HepG2 (cell line): ENCODE results near the gene UBE2H. TPM values are rescaled to one million over a fixed set of nuclear protein-coding genes. Genes with fewer than 3 reads are reported as not detected.

Experiments used
- ATF2 ChIP-seq: sonication (generic); formaldehyde crosslinking; IDR thresholded peaks from 2 replicates; pipeline ENCODE4 v1.4.0; 2020; ENCODE audit warnings: missing genetic modification reagents
- BCL6 ChIP-seq: IDR thresholded peaks from 2 replicates; pipeline ENCODE4 v1.6.1; 2016; ENCODE audit warnings: missing genetic modification reagents, missing compliant biosample characterization
- CC2D1A ChIP-seq: sonication (generic); formaldehyde crosslinking; IDR thresholded peaks from 2 replicates; pipeline ENCODE4 v1.8.1; 2023; ENCODE audit warnings: mild to moderate bottlenecking, missing genetic modification reagents
- CSRNP1 ChIP-seq: sonication (generic); formaldehyde crosslinking; IDR thresholded peaks from 2 replicates; pipeline ENCODE4 v1.8.1; 2023; ENCODE audit warnings: mild to moderate bottlenecking, missing genetic modification reagents
- DZIP1 ChIP-seq: sonication (generic); formaldehyde crosslinking; IDR thresholded peaks from 2 replicates; pipeline ENCODE4 v1.5.0; 2020; ENCODE audit warnings: mild to moderate bottlenecking, missing genetic modification reagents
- HOXA7 ChIP-seq: sonication (generic); formaldehyde crosslinking; IDR thresholded peaks from 2 replicates; pipeline ENCODE4 v1.8.1; 2022; ENCODE audit warnings: mild to moderate bottlenecking, missing genetic modification reagents, moderate library complexity
- IKZF5 ChIP-seq: IDR thresholded peaks from 2 replicates; pipeline ENCODE4 v1.6.1; 2018; ENCODE audit warnings: missing genetic modification reagents, mild to moderate bottlenecking, missing compliant biosample characterization
- IRX3 ChIP-seq: sonication (generic); formaldehyde crosslinking; IDR thresholded peaks from 2 replicates; pipeline ENCODE4 v1.8.1; 2023; ENCODE audit warnings: mild to moderate bottlenecking, low read depth, missing genetic modification reagents, borderline replicate concordance
- KDM2A ChIP-seq: sonication (generic); formaldehyde crosslinking; IDR thresholded peaks from 2 replicates; pipeline ENCODE4 v1.4.0; 2020; ENCODE audit warnings: low read depth, missing genetic modification reagents, borderline replicate concordance
- SMC3 ChIP-seq: IDR thresholded peaks from 2 replicates; pipeline ENCODE4 v1.6.1; 2011; ENCODE audit warnings: low read length, improper control_type of control experiment
- SNAI1 ChIP-seq: sonication (generic); formaldehyde crosslinking; IDR thresholded peaks from 2 replicates; pipeline ENCODE4 v1.5.0; 2020; ENCODE audit warnings: mild to moderate bottlenecking, missing genetic modification reagents, borderline replicate concordance
- TBX2 ChIP-seq: sonication (generic); formaldehyde crosslinking; IDR thresholded peaks from 2 replicates; pipeline ENCODE4 v1.5.0; 2020; ENCODE audit warnings: missing genetic modification reagents, mild to moderate bottlenecking, borderline replicate concordance
- TEAD3 ChIP-seq: optimal IDR thresholded peaks from 2 replicates; pipeline ENCODE3; 2016; ENCODE audit warnings: borderline replicate concordance
- ZBTB26 ChIP-seq: IDR thresholded peaks from 2 replicates; pipeline ENCODE4 v1.6.1; 2016; ENCODE audit warnings: missing compliant biosample characterization, missing genetic modification reagents, borderline replicate concordance
- ZEB1 ChIP-seq: IDR thresholded peaks from 2 replicates; pipeline ENCODE4 v1.6.1; 2012; ENCODE audit warnings: mild to moderate bottlenecking, low read depth, inconsistent platforms; ENCODE audit not compliant: insufficient replicate concordance
- ZFAT ChIP-seq: sonication (generic); formaldehyde crosslinking; conservative IDR thresholded peaks from 2 replicates; pipeline ENCODE4 v1.8.1; 2023; ENCODE audit warnings: missing genetic modification reagents, inconsistent platforms
- ZNF207 ChIP-seq: fragments of 450-650 bp; IDR thresholded peaks from 2 replicates; pipeline ENCODE4 v1.6.1; 2016; ENCODE audit warnings: antibody characterized with exemption, borderline replicate concordance
- ZNF251 ChIP-seq: sonication (generic); formaldehyde crosslinking; IDR thresholded peaks from 2 replicates; pipeline ENCODE4 v1.9.0; 2021; ENCODE audit warnings: mild to moderate bottlenecking, missing genetic modification reagents
- ZNF331 ChIP-seq: sonication (generic); formaldehyde crosslinking; IDR thresholded peaks from 2 replicates; pipeline ENCODE4 v1.4.0; 2020; ENCODE audit warnings: missing genetic modification reagents
- ZNF430 ChIP-seq: sonication (generic); formaldehyde crosslinking; IDR thresholded peaks from 2 replicates; pipeline ENCODE4 v1.9.0; 2021; ENCODE audit warnings: mild to moderate bottlenecking, missing genetic modification reagents
- ZNF549 ChIP-seq: sonication (generic); formaldehyde crosslinking; IDR thresholded peaks from 2 replicates; pipeline ENCODE4 v1.5.0; 2020; ENCODE audit warnings: missing genetic modification reagents
- ZNF790 ChIP-seq: sonication (generic); formaldehyde crosslinking; IDR thresholded peaks from 2 replicates; pipeline ENCODE4 v1.8.0; 2022; ENCODE audit warnings: missing genetic modification reagents, mild to moderate bottlenecking, borderline replicate concordance
- ZSCAN31 ChIP-seq: sonication (generic); formaldehyde crosslinking; IDR thresholded peaks from 2 replicates; pipeline ENCODE4 v1.5.0; 2020; ENCODE audit warnings: low read depth, mild to moderate bottlenecking, missing genetic modification reagents
- polyA plus RNA-seq, 8 experiments: library from polyadenylated mRNA; depleted of rRNA in 3 of 8; stranded (reverse) in 7 of 8; unstranded in 1 of 8; fragments of >200 nt; fragmentation: Illumina TruSeq in 4 of 8; extraction: Trizol in 4 of 8; gene quantifications; 2 replicates each; pipeline versions ENCODE4 v1.2.1 to v1.2.3, GENCODE V29; 2011 to 2016; ENCODE audit warnings: low read depth in 4 of 8, missing spikeins in 1 of 8, mixed read lengths in 1 of 8; ENCODE audit not compliant: insufficient read depth in 1 of 8
- total RNA-seq, 5 experiments: library from RNA; depleted of rRNA; stranded (reverse); fragments of >200 nt; fragmentation: Illumina TruSeq; extraction: Trizol; gene quantifications; 2 replicates each; pipeline ENCODE4 v1.2.3, GENCODE V29; 2016; ENCODE audit warnings: low read depth in 1 of 5

Gene UBE2H
- total and polyA plus RNA-seq, 2 of the 13 experiments (the other 11 are each of a cell fraction or from before 2014, with no cell fraction given): 15.5 to 40.1 TPM

GRCh38 chr7:129948877-129949291 lies 3.9 kb downstream of the UBE2H start (continued):
- TF ChIP-seq ZNF251 (CRISPR knock-in tag) (no peak), ZFAT (no peak), SMC3 (no peak), ZSCAN31 (CRISPR knock-in tag) (peak; percentile 90), TEAD3 (CRISPR knock-in tag) (peak; percentile 58), ZBTB26 (CRISPR knock-in tag) (peak; percentile 53; the same call in 1 of the 2 replicates), ZNF549 (CRISPR knock-in tag) (no peak), SNAI1 (CRISPR knock-in tag) (no peak), IKZF5 (peak; percentile 81), ZNF790 (CRISPR knock-in tag) (no peak), BCL6 (CRISPR knock-in tag) (peak; percentile 70), TBX2 (CRISPR knock-in tag) (peak; percentile 95), IRX3 (CRISPR knock-in tag) (no peak), ZEB1 (no peak), KDM2A (peak; percentile 44; the same call in 1 of the 2 replicates), ZNF430 (CRISPR knock-in tag) (0 out of 2 replicates have a peak, but pooled peaks have one; percentile 42), CC2D1A (no peak), HOXA7 (no peak), DZIP1 (no peak), ZNF331 (CRISPR knock-in tag) (peak; percentile 81), CSRNP1 (CRISPR knock-in tag) (no peak), ZNF207 (no peak), ATF2 (CRISPR knock-in tag) (no peak)
